HG03565 (cell line): ENCODE results near the gene PRSS21.

Experiments used
- ATAC-seq: cut with Tn5 transposase; IDR thresholded peaks from one replicate; pipeline ENCODE4 v1.9.1; 2021; ENCODE audit warnings: mild to moderate bottlenecking, moderate library complexity; ENCODE audit not compliant: unreplicated experiment

PRSS21 gene

DNA sequence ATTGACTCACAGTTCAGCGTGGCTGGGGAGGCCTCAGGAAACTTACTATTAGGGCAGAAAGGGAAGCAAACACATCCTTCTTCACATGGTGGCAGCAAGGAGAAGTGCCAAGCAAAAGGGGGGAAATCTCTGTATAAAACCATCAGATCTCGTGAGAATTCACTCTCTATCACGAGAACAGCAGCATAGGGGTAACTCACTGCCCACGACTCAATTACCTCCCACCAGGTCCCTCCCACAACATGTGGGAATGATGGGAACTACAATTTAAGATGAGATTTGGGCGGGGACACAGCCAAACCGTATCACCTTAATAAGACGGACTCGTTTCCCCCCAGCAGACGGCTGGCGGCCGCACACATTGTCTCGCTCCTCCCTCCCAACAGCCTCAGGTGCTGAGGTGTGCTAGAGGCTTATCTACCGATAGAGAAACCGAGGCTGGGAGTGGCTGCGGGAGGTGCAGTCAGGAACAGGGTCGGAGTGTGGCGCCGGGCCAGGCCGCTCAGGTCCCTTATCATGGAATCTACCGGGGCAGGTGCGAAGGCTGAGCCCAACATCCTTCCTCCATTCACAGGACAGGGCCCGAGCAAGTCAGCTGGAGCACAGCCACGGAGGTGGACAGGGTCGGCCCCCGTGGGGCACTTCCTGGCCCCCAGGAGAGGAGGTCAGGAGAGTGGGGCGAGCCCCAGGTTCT, 8.2 kb downstream of the PRSS21 start:
- no peak for ATAC-seq

DNA sequence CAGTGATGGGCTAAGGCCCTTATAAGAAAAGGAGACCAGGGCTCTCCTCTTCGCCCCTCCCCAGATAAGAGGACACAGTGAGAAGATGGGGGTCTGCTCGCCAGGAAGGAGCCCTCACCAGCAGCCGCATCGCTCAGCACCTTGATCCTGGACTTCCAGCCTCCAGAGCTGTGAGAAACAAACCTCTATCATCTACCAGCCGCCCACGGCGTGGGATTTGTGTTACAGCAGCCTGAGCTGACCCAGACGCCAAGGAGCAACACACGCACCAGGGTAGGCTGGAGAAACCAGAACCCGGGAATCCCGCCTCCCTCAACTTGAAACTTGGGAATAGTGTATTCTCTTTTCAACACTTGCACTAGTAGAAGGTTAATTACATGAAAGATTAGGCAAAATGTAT, 8.9 kb downstream of the PRSS21 start:
- ATAC-seq = no peak

DNA sequence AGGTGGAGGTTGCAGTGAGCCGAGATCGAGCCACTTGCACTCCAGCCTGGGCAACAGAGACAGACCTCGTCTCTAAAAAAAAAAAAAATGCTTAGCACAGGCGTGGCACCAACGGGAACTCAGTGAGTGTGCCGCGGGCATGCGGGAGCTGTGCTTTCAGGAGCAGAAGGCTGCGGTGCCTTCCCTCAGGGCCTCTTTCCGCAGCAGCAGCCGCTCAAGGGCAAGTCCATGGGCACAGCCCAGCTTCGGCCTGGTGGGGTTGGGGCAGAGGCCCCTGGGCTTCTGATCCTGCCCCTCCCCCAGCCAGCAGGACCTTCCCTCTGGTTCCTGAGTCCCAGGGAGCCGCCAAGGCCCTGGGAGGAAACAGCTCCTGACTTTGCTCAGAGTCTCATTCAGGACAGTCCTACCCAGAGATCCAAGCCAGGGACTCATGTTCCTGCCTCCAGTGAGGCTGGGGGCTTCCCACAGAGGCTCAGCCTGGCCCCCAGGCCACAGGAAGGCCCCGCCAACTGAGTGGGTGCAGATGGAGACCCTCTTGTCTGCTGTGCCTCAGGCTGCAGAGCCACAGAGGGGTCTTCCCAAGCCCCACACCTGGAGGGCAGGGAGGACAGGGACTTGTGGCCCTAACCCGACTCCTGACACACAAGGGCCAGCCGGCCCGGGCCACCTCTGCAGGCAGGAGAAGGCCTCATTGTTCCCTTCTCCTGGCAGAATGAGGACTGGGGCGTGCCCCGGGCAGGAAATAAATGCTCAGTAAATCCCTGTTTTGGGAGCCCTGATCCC, 9.7 kb downstream of the PRSS21 start:
- no peak for ATAC-seq

DNA sequence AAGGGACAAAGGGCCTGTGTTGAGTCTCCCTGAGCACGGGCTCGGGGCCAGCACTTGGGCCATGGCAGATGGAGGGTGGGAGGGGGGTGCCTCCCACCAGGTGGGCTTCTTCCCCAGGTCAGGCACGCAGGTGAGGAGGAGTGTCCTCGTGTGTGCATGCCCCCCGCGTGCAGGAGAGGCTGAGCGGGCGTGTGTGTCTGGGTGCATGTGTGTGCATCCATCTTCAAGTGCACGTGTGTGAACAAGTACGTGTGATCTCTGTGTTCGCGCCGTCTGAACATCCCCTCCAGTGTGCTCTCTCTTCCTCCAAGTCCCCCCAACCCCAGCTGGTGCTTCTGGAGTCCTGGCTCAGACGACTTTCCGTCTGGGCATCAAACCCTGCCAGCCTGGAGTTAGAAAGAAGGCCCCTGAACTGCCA, 10.3 kb downstream of the PRSS21 start:
- ATAC-seq = no peak

DNA sequence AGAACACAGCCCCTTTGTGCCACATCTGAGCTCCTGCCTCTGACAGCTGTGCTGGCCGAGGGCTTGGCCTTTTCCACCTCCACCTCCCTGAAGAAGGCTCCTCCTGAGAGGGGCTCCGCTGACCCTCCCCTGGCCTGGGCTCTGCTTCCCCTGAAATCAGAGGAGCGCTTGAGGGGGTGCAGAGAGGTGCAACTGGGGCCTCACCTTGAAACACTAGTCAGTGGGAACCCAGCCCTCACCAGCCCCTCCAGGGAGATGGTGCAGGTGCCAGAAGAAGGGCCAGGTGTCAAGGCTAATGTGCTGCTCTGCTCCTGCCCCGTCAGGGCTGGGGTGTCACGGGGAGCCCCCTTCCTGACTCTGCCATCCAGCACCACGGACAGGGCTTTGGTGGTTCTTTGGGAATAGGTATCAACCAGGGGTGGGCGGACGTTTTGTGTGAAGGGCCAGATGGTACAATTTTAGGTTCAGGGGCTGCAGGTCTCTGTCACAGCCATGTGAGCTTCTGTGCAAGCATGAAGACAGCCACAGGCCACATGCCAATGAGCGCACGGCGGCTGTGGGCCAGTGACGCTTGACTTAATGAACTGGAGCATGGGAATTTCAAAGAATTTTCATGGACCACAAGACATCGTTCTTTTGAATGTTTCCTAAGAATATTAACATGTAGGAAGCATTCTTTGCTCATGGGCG, 10.9 kb downstream of the PRSS21 start:
- ATAC-seq = no peak

DNA sequence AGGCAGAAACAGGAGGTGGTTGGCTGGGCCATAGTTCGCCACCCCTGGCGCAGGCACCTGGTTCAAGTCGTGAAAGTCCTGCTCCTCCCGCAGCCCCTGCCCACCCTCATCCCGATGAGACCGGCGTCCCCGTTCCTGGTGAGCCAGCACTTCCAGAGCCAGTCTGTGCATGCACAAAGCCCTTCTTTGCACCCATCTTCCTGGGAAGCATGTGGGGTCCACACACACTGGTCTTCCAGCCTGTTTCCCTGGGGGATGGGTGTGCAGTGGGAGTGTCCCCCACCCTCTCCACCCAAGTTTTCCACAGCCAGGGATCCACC, 11.4 kb downstream of the PRSS21 start:
- ATAC-seq = no peak

DNA sequence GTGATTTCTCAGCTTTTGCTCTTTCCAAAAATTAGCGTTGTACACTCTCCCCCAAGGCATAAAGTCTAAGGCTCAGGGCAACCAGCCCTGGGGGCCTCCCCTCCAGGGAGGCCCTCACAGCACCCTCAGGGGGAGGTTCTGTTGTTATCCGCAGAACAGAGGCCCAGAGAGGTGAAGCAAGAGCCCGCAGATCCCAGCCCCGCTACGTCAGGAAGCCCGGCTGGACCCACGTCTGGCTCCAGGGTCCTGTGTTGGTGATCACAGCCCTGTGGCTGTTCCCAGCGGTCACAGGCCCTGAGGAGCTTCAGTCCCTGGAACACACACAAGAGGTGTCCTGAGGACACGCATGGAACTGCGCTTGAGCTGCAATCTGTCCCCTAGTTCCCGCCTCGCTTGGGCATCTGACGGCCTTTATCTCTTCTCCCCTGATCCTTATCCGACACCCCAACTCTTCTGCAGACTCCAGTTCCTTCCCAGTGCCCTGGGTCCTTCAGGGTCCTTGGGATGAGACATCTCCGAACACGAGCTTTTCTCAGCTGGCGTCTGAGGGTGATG, 11.9 kb downstream of the PRSS21 start:
- ATAC-seq = no peak

DNA sequence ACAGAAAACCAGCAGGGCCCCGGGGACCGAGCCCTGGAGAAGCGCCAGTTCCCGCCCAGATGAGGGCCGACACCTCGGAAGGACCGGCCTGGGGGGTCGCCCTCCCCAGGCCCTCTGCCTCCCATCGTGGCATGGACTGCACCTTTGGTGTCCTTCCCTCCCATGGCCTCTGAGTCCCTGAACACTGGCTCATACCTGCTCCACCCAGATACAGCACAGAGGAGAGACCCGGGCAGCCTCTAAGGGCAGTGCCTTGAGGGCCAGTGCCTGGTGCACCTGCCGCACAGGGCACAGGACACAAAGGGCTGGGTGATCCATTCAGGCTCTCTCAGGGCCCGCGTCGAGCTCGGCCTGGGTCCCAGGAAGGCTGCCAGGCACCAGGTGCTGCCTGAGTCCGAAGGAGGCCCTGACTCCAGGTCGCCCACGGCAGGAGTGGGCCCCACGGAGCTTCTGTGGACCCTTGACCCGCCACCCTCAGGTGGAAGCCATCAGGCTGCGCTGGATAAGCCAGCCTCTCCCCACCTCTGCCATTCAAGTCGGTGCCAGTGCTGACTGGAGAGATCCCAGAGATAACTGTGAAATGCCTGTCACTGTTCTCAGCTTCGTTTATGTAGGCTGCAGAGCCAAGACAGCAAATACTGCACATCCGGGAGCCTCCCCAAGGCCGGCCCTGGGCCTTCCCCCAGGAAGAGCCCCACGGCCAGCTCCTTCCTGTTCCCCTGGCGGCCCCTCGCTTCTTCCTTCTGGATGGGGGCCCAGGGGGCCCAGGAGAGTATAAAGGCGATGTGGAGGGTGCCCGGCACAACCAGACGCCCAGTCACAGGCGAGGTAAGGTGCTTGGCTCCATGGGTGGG, 12.7 kb downstream of the PRSS21 start, which contains the start of gene ZG16B:
Gene ZG16B (plus strand): TSS at position 803 of the 854 bp plus-strand sequence. CDS start 139 bp downstream, outside the sequence.
- no peak for ATAC-seq

DNA sequence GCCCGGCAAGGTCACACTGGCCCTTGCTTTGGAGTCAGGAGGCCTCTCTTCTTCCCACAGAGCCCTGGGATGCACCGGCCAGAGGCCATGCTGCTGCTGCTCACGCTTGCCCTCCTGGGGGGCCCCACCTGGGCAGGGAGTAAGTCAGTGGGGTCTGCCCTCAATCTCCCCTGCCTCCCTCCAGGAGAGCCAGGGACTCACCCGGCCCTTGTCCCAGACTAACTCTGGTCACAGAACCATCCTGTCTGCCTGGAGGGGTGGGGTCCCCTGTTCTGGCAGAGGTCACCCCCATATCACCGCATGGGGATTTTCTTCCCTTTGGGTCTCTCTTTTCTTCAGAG, 13.3 kb downstream of the PRSS21 start:
- ATAC-seq = no peak

DNA sequence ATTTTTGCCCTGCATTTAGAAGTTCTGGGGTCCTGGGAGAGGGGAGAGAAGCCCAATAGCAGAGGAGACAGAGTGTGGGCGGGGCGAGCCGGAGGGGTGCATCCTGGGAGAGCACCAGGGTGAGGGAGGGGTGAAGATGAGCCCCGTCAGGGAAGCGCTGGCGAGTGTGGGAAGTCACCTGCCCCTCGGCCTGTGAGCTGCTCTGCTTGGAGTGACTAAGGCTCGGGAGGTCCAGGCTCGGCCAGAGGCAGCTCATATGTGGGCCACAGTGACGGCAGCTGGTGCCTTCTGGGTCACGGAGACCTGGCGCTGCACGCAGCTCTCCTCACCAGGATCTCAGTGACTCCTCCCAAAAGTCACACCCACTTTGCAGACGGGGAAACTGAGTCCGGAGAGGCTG, 14.2 kb downstream of the PRSS21 start:
- ATAC-seq = no peak

DNA sequence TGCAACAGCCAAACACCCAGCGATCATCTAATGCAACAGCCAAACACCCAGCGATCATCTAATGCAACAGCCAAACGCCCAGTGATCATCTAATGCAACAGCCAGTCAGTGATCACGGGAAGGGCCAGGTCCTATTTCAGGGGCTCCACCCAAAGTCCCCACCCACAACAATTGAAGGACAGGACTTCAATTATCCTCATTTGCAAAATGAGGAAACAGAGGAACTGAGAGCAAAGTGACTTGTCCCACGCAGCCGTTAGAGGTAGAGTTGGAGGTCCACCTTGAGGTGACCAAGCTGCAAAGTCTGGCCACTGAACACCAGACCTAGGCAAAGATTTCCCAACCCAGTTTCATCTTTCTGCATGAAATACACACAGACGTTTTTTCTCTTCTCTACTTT, 16.7 kb downstream of the PRSS21 start:
- ATAC-seq = no peak

DNA sequence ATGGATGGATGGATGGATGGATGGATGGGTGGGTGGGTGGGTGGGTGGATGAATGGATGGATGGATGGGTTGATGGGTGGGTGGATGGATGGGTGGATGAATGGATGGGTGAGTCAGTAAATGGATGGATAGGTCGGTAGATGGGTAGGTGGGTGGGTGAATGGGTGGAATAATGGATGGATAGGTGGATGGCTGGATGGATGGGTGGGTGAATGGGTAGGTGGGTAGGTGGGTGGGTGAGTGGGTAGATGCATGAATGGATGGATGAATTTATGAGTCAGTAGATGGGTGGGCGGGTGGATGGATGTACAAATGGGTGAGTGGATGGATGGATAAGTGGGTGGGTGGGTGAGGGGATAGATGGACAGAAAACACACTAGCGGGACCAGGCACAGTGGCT, 17.9 kb downstream of the PRSS21 start:
- no peak for ATAC-seq

DNA sequence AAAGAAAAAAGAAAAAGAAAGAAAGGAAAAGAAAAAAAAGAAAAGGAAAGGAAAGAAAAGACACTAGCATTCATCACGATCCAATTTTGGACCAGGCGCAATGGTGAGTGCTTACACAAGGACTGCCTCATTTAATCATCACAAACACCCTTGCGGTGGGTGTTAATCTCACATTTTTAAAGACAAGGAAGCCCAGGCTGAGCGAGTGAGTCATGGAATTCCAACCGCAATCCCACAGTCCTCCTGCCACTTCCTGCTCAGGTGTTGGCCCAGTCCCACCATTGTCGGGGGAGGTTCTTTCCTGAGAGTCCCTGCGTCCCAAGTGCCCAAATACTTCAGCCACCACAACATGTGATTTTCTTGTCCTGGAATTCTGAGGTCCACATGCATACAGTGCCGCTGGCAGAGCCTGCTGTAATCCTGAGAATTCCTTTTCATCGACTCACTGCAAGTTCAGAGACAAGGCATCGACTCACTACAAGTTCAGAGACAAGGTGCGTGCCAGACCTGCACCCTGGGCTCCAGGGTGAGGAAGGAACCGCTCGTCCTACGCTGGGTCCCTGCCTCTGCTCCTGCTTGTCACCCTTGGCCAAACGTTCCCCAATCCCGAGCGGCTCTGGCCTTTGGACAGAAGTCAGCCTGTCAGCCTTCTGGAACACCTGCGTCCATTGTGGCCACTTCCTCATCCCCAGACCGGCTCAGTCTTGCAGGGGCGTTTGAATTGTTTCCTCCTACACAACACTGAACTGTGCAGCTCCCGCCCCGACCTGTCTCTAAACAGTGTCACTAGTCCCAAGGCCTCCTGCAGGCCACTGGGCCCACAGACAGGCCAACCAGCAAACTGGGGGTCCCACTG, 18.8 kb downstream of the PRSS21 start:
- no peak for ATAC-seq

DNA sequence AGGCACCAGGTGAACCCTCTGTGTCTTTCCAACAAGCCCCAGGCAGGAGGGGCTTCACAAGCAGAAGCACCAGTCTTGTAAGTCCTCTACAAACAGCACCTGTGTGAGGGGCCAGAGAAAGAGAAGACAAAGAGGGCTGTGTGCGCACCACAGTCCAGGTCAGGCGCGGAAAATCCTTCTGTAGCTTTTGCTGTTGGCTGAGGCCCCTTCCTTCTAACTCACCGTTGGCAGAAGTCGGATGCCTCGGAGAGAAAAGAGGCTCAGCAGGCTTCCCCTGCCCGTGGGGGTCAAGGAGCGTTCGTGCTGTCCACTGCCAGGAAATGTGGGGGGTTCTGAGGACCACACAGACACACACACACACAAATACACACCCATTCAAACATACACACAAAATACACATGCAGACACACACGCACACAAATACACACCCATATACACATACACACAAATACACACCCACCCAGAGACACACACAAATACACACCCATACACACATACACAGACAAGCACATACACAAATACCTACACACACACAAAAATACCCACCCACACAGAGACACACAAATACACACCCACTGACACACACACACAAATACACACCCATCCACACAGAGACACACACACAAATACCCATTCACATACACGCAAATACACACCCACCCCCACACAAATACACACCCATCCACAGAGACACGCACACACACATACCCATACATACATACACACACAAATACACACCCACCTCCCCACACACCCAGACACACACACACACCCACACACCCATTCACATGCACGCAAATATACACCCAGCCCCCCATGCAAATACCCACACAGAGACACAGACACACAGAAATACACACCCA, 19.8 kb downstream of the PRSS21 start:
- ATAC-seq = no peak

DNA sequence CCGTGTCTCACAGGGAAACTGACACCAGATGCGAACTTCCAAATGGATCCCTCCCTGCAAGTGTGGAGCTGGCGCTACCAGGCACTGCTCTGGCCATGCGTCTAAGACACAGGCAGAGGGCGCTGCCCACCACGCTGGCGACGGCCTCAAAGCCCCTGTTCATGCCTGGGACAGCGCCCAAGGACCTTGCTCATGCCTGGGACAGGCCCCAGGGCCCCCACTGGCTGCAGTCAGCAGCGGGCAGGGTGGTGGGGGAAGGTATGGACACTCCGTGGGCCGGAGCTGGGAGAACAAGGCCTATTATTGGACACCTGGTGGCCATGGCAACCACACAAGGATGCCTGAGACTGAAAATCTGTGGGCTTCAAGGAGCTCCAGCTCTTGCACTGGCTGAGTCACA, 21.9 kb downstream of the PRSS21 start:
- no peak for ATAC-seq

DNA sequence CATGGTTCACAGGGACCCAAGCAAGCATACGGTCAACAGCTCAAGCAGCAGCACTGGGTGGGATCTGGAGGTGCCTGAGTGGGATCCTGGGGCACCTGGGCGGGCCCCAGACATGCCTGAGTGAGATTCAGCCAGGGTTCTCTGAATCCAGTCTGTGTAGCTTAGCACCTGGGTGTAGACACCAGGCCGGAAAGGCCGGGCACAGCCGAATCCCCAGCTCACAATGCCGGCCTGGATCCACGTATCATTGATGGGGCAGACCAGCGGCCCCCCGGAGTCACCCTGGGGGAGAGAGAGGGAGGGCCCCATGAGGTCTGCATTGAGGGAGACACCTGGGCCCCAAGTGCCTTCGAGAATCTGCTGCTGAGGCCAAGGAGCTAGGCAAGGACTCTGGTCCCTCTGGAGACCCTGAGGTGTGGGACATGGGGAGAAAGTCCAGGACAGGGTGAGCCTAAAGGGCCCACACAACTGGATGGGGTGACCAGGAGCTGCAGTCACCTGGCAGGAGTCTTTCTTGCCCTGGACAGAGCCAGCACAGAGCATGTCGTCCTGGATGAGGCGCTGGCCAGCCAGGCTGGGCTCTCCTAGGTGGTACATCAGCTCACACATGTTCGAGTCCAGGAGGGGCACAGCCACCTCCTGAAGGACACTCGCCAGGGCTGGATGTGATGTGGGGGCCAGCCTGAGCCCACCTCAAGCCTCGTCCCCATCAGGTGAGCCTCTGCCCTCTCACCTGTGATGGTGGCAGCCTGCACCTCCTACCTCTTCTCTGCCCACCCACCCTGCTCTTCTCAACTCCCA, 22.8 kb downstream of the PRSS21 start:
- ATAC-seq = no peak

DNA sequence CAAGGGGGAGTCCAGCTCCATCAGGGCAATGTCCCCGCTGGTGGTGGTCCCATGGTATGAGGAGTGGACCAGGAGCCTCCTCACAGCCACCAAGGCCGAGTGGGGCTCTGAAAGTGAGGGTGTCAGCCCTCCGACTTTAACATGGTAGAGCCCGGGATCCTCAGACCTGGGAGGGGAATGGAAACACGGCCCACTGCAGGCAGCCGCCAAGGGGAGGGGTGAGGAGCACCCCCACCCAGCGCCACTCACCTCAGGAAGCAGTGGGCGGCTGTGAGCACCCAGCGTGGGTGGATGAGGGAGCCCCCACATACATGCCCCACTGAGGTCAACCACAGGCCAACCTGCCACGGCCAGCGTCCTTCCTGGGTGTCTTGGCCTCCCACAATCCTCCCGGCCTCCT, 23.9 kb downstream of the PRSS21 start:
- ATAC-seq = no peak
